ENCODE data around the gene RPS15.

GRCh38 chr19:1453525-1454364, 15.5 kb downstream of the RPS15 start:
- TF ChIP-seq CTCF (IDR thresholded peaks at IDR 0.05) (no peak), POLR2A (IDR thresholded peaks at IDR 0.05) (no peak), EP300 (IDR thresholded peaks at IDR 0.05) (no peak), POLR2AphosphoS5 (IDR thresholded peaks at IDR 0.05) (no peak)
